ENCODE measurements around the gene RAP1GDS1.

Gene RAP1GDS1

DNA sequence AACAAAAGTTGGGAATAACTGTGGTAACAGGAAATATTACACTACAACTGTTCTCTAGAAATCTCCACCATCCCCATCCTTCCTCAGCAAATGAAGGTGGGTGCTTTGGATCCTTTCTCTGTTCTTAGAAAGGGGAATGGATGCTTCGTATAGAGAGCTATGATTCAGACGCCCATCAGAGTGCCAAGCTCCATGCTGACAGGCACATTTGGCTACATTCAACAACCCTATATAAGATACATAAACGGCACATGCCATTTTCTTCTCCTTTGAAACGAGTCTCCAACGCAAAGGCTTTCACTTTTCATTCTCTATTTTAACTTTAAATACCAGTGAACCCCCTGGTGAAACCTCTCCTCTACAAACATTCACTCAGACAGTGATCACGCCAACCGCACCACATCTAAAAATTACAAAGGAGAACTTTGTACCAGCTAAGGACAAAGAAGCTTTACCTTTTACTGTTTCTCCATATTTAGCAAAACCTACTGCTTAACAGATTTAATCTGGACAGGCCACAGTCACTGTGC lies 224.7 kb downstream of the RAP1GDS1 start:
- no peak for DNase-seq

DNA sequence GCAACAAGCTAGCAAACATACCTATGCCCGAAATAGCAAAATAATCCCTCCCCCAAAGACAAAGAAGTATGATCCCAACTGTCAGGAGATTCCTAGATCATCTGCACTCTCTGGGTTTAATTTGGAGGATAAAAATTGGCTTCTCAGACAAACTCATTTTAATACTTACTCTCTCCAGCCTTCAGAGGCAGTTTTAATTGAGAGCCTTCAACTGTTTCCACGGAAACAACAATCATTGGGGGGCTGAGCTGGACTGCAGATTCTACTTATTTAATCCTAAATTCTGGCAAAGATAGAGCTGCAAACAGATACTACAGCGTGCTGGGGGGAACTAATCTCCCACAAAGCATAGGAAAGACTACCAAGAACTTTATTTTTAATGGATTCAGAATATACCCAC lies 229.1 kb downstream of the RAP1GDS1 start:
- no peak for DNase-seq

DNA sequence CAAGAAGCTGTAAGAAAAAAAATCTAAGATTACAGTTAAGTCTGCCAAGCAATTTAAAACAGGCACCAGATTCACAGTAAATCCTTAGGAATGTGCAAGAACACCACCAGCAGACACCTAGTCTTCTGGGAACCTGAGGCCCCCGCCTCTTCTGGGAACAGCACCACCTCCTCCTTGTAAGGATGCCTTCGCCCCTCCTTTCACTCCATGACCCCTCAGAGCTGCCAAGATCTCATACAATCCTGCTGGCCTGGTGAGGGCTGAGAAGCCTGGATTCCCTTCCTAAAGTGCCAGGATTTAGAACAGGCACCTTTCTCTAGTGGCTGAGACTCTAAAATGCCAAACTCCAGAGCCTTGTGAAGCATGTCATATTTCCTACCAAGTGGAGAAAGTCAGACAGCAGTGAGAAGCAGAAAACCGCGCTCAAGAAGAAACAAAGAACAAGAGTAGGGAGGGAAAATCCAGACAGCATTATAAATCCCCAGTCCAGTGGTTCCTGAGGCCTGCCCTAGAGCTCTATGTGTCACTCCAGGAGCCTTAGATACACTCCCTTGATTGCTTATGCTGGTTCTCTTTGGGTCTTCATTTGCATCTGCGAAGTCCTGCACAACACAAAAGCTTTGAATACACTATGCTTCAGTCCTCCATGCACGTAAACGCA lies 230.8 kb downstream of the RAP1GDS1 start:
- DNase-seq: no peak

DNA sequence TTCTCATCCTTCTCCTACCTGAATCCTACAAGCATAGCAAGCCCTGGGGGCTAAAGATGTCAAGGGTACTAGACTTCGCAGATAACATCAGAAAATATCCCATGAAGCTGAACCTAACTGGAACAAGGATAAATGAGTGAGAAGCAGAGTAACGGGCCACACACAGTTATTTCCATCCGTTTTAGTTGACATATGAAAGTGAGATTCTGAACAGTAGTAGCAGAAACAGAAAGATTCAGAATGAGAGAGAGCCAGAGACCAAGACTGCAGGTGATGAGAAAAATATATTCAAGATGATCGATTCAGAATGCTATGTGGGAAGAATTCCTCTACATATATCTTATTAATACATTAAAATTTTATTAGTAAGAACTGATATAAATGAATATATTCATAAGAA lies 232.1 kb downstream of the RAP1GDS1 start:
- no peak for DNase-seq

Data from NCI-H1105 (cell line).